ENCODE results near the gene MYOZ3. TPM values are rescaled to one million over a fixed set of nuclear protein-coding genes. Genes with fewer than 3 reads are reported as not detected.

The MYOZ3 gene
- total RNA-seq, 1 experiment from 2014 or later, result 0.10 TPM

GRCh38 chr5:150660108-150660831, 781 bp upstream of the MYOZ3 start:
- Histone ChIP-seq H3K9ac (ENCODE audit: low read length) (no peak overlapping the region), H3K27ac (ENCODE audit: low read depth, low read length) (no peak overlapping the region), H3K4me3 (replicated peaks in 1 of 2; ENCODE audit: low read depth in 1 of 2, low read length in 2 of 2) (no peak overlapping the region), H3K4me2 (ENCODE audit: low read length) (no peak overlapping the region), H2AFZ (ENCODE audit: low read depth, low read length, poor library complexity, severe bottlenecking) (no peak overlapping the region), H3K4me1 (ENCODE audit: control insufficient read depth in 1 of 2, insufficient read depth in 2 of 2, low read length in 2 of 2) (peaks cover 4 to 15% of the 10 kb centered on the region in 2 experiments; a peak in 3 of 4 replicates), H3K9me3 (ENCODE audit: control insufficient read depth in 1 of 2, insufficient read depth in 1 of 2, low read depth in 1 of 2, low read length in 2 of 2) (no peaks in the 10 kb centered on the region), H3K36me3 (ENCODE audit: control insufficient read depth in 1 of 2, insufficient read depth in 2 of 2, low read length in 2 of 2) (no peaks in the 10 kb centered on the region), H3K9me2 (ENCODE audit: insufficient read depth) (no peaks in the 10 kb centered on the region), H3K27me3 (ENCODE audit: insufficient read depth, low read length) (no peaks in the 10 kb centered on the region; the same call in 1 of the 2 replicates), H3K79me2 (ENCODE audit: insufficient read depth, low read length) (no peaks in the 10 kb centered on the region), H4K20me1 (ENCODE audit: insufficient read depth) (no peaks in the 10 kb centered on the region)
- no peak for ATAC-seq
- DNase-seq (ENCODE audit: low read depth, low spot score), result no peak
- TF ChIP-seq EZH2phosphoT487 (IDR thresholded peaks at IDR 0.05; ENCODE audit: borderline replicate concordance) (no peak), ELF1 (IDR thresholded peaks at IDR 0.05; ENCODE audit: borderline replicate concordance, low read depth) (no peak), EGR1 (IDR thresholded peaks at IDR 0.05; ENCODE audit: low read depth) (no peak), MAX (IDR thresholded peaks at IDR 0.05) (no peak), ZBTB33 (IDR thresholded peaks at IDR 0.05; ENCODE audit: extremely low read depth, insufficient replicate concordance, low read length) (no peak), TCF7L2 (IDR thresholded peaks at IDR 0.05; ENCODE audit: borderline replicate concordance, extremely low read depth, insufficient read depth, insufficient read length) (no peak), SIN3A (IDR thresholded peaks at IDR 0.05; ENCODE audit: low read depth) (no peak), ZFX (IDR thresholded peaks at IDR 0.05) (no peak), POLR2AphosphoS5 (IDR thresholded peaks at IDR 0.05; ENCODE audit: low read depth, low read length) (no peak), CBX3 (IDR thresholded peaks at IDR 0.05; ENCODE audit: low read depth) (no peak), POLR2A (IDR thresholded peaks at IDR 0.05; ENCODE audit: borderline replicate concordance, extremely low read depth, insufficient read depth, insufficient read length) (no peak), SRF (IDR thresholded peaks at IDR 0.05; ENCODE audit: low read depth) (no peak), EZH2 (IDR thresholded peaks at IDR 0.05) (no peak), RAD21 (IDR thresholded peaks at IDR 0.05; ENCODE audit: low read depth) (no peak), YY1 (IDR thresholded peaks at IDR 0.05; ENCODE audit: extremely low read depth, insufficient replicate concordance, low read depth, low read length) (no peak), SP1 (IDR thresholded peaks at IDR 0.05; ENCODE audit: low read depth) (no peak)
- POLR2A ChIA-PET, result no interaction called here
- CTCF ChIA-PET, result no interaction called here
- intact Hi-C loops (cut with micrococcal nuclease), result no loop called here
- RAD21 ChIA-PET (ENCODE audit: low non-redundant PET in 1 of 2, low total read pairs in 2 of 2, uncharacterized antibody in 2 of 2, unreplicated experiment in 2 of 2), result no interaction called here
- no TSS peak for BruUV-seq (replicated peaks)

Measured in HCT116 (cell line).